HepG2 (cell line): Measurements from ENCODE around the gene RNF4. TPM values are rescaled to one million over a fixed set of nuclear protein-coding genes. Genes with fewer than 3 reads are reported as not detected.
"Not testable (repeated sequence)": the region's sequence is repeated elsewhere in the genome, so short reads cannot be mapped to it uniquely, and the experiment has no call there.

Source experiments
- ATAC-seq: fragments of 200-7000 bp; cut with Tn5 transposase; 3 replicates; pipeline ENCODE4 v1.9.1; 2020; ENCODE audit warnings: mild to moderate bottlenecking, moderate library complexity
- BruUV-seq: library from RNA; stranded (reverse); fragments of 400-500 nt; replicated peaks from 2 replicates; lab custom pipeline; 2021; lab: Mats Ljungman, UMichigan
- CTCF ChIA-PET: fragments of 300-600 bp; formaldehyde crosslinking; extraction: SDS; loops from one replicate; lab custom pipeline; 2021; ENCODE audit warnings: low total read pairs, inconsistent platforms, low intra/inter-chr PET ratio; lab: Yijun Ruan, JAX
- POLR2A ChIA-PET: fragments of 350-600 bp; sonication (Branson Sonifier 250); formaldehyde crosslinking; loops from one replicate; lab custom pipeline; 2020; ENCODE audit warnings: antibody characterized with exemption, inconsistent platforms; lab: Yijun Ruan, JAX
- DNase-seq: peaks from one replicate; pipeline ENCODE4 v3.0.0-alpha.2; 2015; ENCODE audit warnings: low spot score
- FAIRE-seq: peaks from 3 replicates; lab custom pipeline; 2011; peaks lifted over from hg19 to GRCh38; lab: Jason Lieb, UNC
- H2AFZ ChIP-seq: one replicate; pipeline ENCODE4 v1.6.1; 2011; ENCODE audit warnings: low read length, inconsistent platforms
- H3K27ac ChIP-seq: fragments of 300-600 bp; 3 replicates; pipeline ENCODE4 v1.8.0; 2011; ENCODE audit warnings: mixed run types, mild to moderate bottlenecking, mixed read lengths, low read length, inconsistent platforms; ENCODE audit not compliant: insufficient read depth; ENCODE audit errors: extremely low read length
- H3K27me3 ChIP-seq, 2 experiments: fragments of 200-600 bp in 1 of 2; 2 replicates in 1 of 2; 3 replicates in 1 of 2; pipeline versions ENCODE4 v1.6.0 to v1.8.0; 2011; ENCODE audit warnings: low read length in 2 of 2, mild to moderate bottlenecking in 2 of 2, moderate library complexity in 2 of 2, inconsistent platforms in 1 of 2; ENCODE audit not compliant: insufficient read depth in 2 of 2, control insufficient read depth in 1 of 2
- H3K36me3 ChIP-seq, 2 experiments: fragments of 200-600 bp in 1 of 2; replicated peaks in 1 of 2; 2 replicates in 1 of 2; 3 replicates in 1 of 2; pipeline versions ENCODE4 v1.5.1 to v1.8.0; 2011; ENCODE audit warnings: low read length in 2 of 2, inconsistent platforms in 1 of 2; ENCODE audit not compliant: insufficient read depth in 2 of 2, control insufficient read depth in 1 of 2
- H3K4me1 ChIP-seq: 2 replicates; pipeline ENCODE4 v1.5.1; 2012; ENCODE audit warnings: low read length, inconsistent platforms; ENCODE audit not compliant: insufficient read depth
- H3K4me2 ChIP-seq: 2 replicates; pipeline ENCODE4 v1.6.0; 2011; ENCODE audit warnings: low read depth, low read length, inconsistent platforms
- H3K4me3 ChIP-seq, 3 experiments: fragments of 200-600 bp in 1 of 3; sonication (generic), shearing (Covaris generic) in 1 of 3; replicated peaks in 1 of 3; 2 replicates each; pipeline ENCODE4 v1.5.1; 2011 to 2016; ENCODE audit warnings: low read length in 3 of 3, inconsistent platforms in 2 of 3, low read depth in 2 of 3, mild to moderate bottlenecking in 2 of 3, control low read depth in 1 of 3, mixed read lengths in 1 of 3; ENCODE audit not compliant: insufficient read depth in 1 of 3
- H3K79me2 ChIP-seq: one replicate; pipeline ENCODE4 v1.6.1; 2011; ENCODE audit warnings: low read length, inconsistent platforms; ENCODE audit not compliant: insufficient read depth
- H3K9ac ChIP-seq: 2 replicates; pipeline ENCODE4 v1.6.0; 2011; ENCODE audit warnings: mild to moderate bottlenecking, low read depth, low read length, inconsistent platforms; ENCODE audit not compliant: insufficient read depth
- H3K9me3 ChIP-seq: 2 replicates; pipeline ENCODE4 v1.5.1; 2012; ENCODE audit warnings: mild to moderate bottlenecking, low read length
- H4K20me1 ChIP-seq: 2 replicates; pipeline ENCODE4 v1.6.0; 2011; ENCODE audit warnings: inconsistent platforms, mild to moderate bottlenecking, low read length, moderate library complexity; ENCODE audit not compliant: insufficient read depth
- ARHGAP35 ChIP-seq: sonication (generic); formaldehyde crosslinking; IDR thresholded peaks from 2 replicates; pipeline ENCODE4 v1.9.0; 2022; ENCODE audit warnings: mild to moderate bottlenecking, inconsistent platforms, moderate library complexity, missing genetic modification reagents, borderline replicate concordance
- CCDC6 ChIP-seq: sonication (generic); formaldehyde crosslinking; IDR thresholded peaks from 2 replicates; pipeline ENCODE4 v1.8.1; 2022; ENCODE audit warnings: mild to moderate bottlenecking, missing genetic modification reagents, moderate library complexity
- CEBPG ChIP-seq: IDR thresholded peaks from 2 replicates; pipeline ENCODE4 v1.6.1; 2016
- FOXA3 ChIP-seq: IDR thresholded peaks from 2 replicates; pipeline ENCODE4 v1.6.1; 2016; ENCODE audit warnings: missing genetic modification reagents, missing compliant biosample characterization
- FOXJ3 ChIP-seq: sonication (generic); formaldehyde crosslinking; IDR thresholded peaks from 2 replicates; pipeline ENCODE4 v1.4.0; 2020; ENCODE audit warnings: missing genetic modification reagents, mild to moderate bottlenecking, borderline replicate concordance
- HNRNPLL ChIP-seq: fragments of 200-400 bp; formaldehyde crosslinking; IDR thresholded peaks from 2 replicates; pipeline ENCODE4 v1.6.1; 2017; ENCODE audit warnings: mild to moderate bottlenecking, low read depth, low read length; ENCODE audit not compliant: poor library complexity, severe bottlenecking
- NAIF1 ChIP-seq: sonication (generic); formaldehyde crosslinking; IDR thresholded peaks from 2 replicates; pipeline ENCODE4 v1.5.0; 2020; ENCODE audit warnings: mild to moderate bottlenecking, missing genetic modification reagents, borderline replicate concordance
- NFIC ChIP-seq: IDR thresholded peaks from 2 replicates; pipeline ENCODE4 v1.6.1; 2012; ENCODE audit warnings: mild to moderate bottlenecking, low read length, inconsistent platforms
- PHF8 ChIP-seq: sonication (generic); formaldehyde crosslinking; IDR thresholded peaks from 2 replicates; pipeline ENCODE4 v1.5.0; 2020; ENCODE audit warnings: missing genetic modification reagents
- ZSCAN30 ChIP-seq: sonication (generic); formaldehyde crosslinking; IDR thresholded peaks from 2 replicates; pipeline ENCODE4 v1.5.0; 2020; ENCODE audit warnings: mild to moderate bottlenecking, missing genetic modification reagents
- WGBS: methylation state at CpG from one replicate; pipeline ENCODE4 v1.1.6; 2017; ENCODE audit warnings: low lambda C conversion rate; 5-methylcytosine and 5-hydroxymethylcytosine counted together
- in situ Hi-C: cut with HindIII; loops from 2 replicates; pipeline ENCODE4 v1.10.0; 2017; ENCODE audit warnings: low pct_unique_long_range_greater_than_20kb; ENCODE audit not compliant: extremely low pct_ligation_motif_present
- intact Hi-C: fragments of 100-400 bp; cut with micrococcal nuclease; formaldehyde crosslinking; loops from one replicate; pipeline ENCODE4 v1.10.0; 2022; ENCODE audit not compliant: unreplicated experiment
- polyA plus RNA-seq, 8 experiments: library from polyadenylated mRNA; depleted of rRNA in 3 of 8; stranded (reverse) in 7 of 8; unstranded in 1 of 8; fragments of >200 nt; fragmentation: Illumina TruSeq in 4 of 8; extraction: Trizol in 4 of 8; gene quantifications; 2 replicates each; pipeline versions ENCODE4 v1.2.1 to v1.2.3, GENCODE V29; 2011 to 2016; ENCODE audit warnings: low read depth in 4 of 8, missing spikeins in 1 of 8, mixed read lengths in 1 of 8; ENCODE audit not compliant: insufficient read depth in 1 of 8
- total RNA-seq, 5 experiments: library from RNA; depleted of rRNA; stranded (reverse); fragments of >200 nt; fragmentation: Illumina TruSeq; extraction: Trizol; gene quantifications; 2 replicates each; pipeline ENCODE4 v1.2.3, GENCODE V29; 2016; ENCODE audit warnings: low read depth in 1 of 5
- TF ChIP-seq, protein P1 (sequence below): sonication (generic); formaldehyde crosslinking; IDR thresholded peaks from 2 replicates; pipeline ENCODE4 v1.8.0; 2022; ENCODE audit warnings: missing genetic modification reagents, mild to moderate bottlenecking, moderate library complexity, borderline replicate concordance
- TF ChIP-seq, protein P2 (sequence below): sonication (generic); formaldehyde crosslinking; IDR thresholded peaks from 2 replicates; pipeline ENCODE4 v1.4.0; 2020; ENCODE audit warnings: missing genetic modification reagents, borderline replicate concordance
- TF ChIP-seq, protein P3 (sequence below): sonication (generic); formaldehyde crosslinking; IDR thresholded peaks from 2 replicates; pipeline ENCODE4 v1.4.0; 2020; ENCODE audit warnings: mild to moderate bottlenecking, missing genetic modification reagents

The RNF4 gene
- total and polyA plus RNA-seq, 2 of the 13 experiments (the other 11 are each of a cell fraction or from before 2014, with no cell fraction given) = 38.1 to 45.1 TPM

DNA sequence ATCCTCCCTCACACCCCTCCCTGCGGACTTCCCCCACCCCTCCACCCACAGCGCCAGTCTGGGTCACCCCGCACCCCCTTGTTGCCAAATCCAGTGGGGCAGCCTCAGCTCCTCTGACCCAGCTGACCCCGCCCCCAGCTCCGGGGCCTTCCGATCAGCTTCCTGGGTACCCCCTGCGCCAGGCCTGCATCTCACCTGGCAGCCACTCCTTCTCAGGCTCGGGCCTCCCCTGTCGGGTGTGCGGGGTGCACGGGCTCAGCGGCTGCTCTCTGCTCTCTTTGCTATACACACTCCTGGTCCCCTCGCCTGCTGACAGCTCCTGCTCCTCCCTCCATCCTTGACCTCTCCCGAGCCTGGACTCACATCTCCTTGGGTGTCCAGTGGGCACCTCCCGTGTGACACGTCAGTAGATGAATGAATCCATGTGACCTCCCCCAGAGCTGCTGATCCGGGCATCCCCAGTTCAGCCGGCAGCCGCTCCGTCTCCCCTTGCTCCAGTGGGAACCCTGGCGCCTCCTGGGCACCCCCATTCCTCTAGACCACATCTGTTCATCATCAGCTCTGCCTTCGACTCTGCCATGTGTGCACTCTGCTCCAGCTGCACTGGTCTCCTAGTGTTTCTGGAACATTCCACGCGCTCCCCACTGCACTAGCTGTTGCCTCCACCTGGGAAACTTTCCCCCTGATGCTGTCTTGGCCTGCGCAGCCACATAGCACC lies 40.3 kb upstream of the RNF4 start (continued):
- no peak for TF ChIP-seq ARHGAP35

DNA sequence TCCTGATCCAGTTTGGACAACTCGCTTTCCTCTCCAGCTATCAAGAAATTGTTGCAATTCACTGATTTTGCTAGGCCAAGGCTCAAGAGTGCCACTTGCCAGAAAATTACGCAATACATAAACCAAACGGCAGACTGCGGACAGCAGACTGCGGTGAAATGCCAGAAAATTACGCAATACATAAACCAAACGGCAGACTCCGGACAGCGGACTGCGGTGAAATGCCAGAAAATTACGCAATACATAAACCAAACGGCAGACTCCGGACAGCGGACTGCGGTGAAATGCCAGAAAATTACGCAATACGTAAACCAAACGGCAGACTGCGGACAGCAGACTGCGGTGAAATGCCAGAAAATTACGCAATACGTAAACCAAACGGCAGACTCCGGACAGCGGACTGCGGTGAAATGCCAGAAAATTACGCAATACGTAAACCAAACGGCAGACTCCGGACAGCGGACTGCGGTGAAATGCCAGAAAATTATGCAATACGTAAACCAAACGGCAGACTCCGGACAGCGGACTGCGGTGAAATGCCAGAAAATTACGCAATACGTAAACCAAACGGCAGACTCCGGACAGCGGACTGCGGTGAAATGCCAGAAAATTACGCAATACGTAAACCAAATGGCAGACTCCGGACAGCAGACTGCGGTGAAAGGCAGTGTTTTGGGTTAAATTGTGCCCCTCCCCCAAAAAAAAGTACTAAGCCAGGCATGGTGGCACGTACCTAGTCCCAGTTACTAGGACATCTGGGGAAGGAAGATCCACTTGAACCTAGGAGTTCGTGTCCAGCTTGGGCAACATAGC lies 38.8 kb upstream of the RNF4 start:
- 19% methylated on average over 25 of the region's 49 CpGs for WGBS
- CTCF ChIA-PET, BruUV-seq, intact Hi-C loops, POLR2A ChIA-PET, H3K79me2 ChIP-seq, H3K36me3 ChIP-seq, ATAC-seq, in situ Hi-C loops, H2AFZ ChIP-seq, H3K9ac ChIP-seq, H3K4me3 ChIP-seq, H3K9me3 ChIP-seq, H4K20me1 ChIP-seq: not testable (repeated sequence)
- DNase-seq = peak; percentile 21
- Histone ChIP-seq H3K4me2 (peak overlapping the region; percentile 13; the same call in 1 of the 2 replicates), H3K4me1 (peaks cover 20% of the 10 kb centered on the region), H3K27ac (peak overlapping the region; percentile 43), H3K27me3 (peaks cover 10 to 61% of the 10 kb centered on the region in 2 experiments; a peak in 4 of 5 replicates)
- FAIRE-seq = peak; percentile 23
- TF ChIP-seq FOXJ3 (peak; percentile 71; the same call in 1 of the 2 replicates), NFIC (0 out of 2 replicates have a peak, but pooled peaks have one; percentile 34), CEBPG (CRISPR knock-in tag) (peak; percentile 91), ZSCAN30 (CRISPR knock-in tag) (peak; percentile 46; the same call in 1 of the 2 replicates), CCDC6 (CRISPR knock-in tag) (0 out of 2 replicates have a peak, but pooled peaks have one; percentile 19), HNRNPLL (peak; percentile 48), NAIF1 (CRISPR knock-in tag) (peak; percentile 78; the same call in 1 of the 2 replicates), PHF8 (CRISPR knock-in tag) (0 out of 2 replicates have a peak, but pooled peaks have one; percentile 16), FOXA3 (0 out of 2 replicates have a peak, but pooled peaks have one; percentile 8)
- TF ChIP-seq, protein P1, sequence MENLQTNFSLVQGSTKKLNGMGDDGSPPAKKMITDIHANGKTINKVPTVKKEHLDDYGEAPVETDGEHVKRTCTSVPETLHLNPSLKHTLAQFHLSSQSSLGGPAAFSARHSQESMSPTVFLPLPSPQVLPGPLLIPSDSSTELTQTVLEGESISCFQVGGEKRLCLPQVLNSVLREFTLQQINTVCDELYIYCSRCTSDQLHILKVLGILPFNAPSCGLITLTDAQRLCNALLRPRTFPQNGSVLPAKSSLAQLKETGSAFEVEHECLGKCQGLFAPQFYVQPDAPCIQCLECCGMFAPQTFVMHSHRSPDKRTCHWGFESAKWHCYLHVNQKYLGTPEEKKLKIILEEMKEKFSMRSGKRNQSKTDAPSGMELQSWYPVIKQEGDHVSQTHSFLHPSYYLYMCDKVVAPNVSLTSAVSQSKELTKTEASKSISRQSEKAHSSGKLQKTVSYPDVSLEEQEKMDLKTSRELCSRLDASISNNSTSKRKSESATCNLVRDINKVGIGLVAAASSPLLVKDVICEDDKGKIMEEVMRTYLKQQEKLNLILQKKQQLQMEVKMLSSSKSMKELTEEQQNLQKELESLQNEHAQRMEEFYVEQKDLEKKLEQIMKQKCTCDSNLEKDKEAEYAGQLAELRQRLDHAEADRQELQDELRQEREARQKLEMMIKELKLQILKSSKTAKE (CRISPR knock-in tag) = peak; percentile 36; the same call in 1 of the 2 replicates
- TF ChIP-seq, protein P2, sequence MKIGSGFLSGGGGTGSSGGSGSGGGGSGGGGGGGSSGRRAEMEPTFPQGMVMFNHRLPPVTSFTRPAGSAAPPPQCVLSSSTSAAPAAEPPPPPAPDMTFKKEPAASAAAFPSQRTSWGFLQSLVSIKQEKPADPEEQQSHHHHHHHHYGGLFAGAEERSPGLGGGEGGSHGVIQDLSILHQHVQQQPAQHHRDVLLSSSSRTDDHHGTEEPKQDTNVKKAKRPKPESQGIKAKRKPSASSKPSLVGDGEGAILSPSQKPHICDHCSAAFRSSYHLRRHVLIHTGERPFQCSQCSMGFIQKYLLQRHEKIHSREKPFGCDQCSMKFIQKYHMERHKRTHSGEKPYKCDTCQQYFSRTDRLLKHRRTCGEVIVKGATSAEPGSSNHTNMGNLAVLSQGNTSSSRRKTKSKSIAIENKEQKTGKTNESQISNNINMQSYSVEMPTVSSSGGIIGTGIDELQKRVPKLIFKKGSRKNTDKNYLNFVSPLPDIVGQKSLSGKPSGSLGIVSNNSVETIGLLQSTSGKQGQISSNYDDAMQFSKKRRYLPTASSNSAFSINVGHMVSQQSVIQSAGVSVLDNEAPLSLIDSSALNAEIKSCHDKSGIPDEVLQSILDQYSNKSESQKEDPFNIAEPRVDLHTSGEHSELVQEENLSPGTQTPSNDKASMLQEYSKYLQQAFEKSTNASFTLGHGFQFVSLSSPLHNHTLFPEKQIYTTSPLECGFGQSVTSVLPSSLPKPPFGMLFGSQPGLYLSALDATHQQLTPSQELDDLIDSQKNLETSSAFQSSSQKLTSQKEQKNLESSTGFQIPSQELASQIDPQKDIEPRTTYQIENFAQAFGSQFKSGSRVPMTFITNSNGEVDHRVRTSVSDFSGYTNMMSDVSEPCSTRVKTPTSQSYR = peak; percentile 20; the same call in 1 of the 2 replicates
- TF ChIP-seq, protein P3, sequence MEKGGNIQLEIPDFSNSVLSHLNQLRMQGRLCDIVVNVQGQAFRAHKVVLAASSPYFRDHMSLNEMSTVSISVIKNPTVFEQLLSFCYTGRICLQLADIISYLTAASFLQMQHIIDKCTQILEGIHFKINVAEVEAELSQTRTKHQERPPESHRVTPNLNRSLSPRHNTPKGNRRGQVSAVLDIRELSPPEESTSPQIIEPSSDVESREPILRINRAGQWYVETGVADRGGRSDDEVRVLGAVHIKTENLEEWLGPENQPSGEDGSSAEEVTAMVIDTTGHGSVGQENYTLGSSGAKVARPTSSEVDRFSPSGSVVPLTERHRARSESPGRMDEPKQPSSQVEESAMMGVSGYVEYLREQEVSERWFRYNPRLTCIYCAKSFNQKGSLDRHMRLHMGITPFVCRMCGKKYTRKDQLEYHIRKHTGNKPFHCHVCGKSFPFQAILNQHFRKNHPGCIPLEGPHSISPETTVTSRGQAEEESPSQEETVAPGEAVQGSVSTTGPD = peak; percentile 100
